ENCODE results near the gene GPR162. TPM values are rescaled to one million over a fixed set of nuclear protein-coding genes. Genes with fewer than 3 reads are reported as not detected.

GPR162 gene
- total and polyA plus RNA-seq, 10 of the 15 experiments (the other 5 are each of a cell fraction or from before 2014, with no cell fraction given): not detected

DNA sequence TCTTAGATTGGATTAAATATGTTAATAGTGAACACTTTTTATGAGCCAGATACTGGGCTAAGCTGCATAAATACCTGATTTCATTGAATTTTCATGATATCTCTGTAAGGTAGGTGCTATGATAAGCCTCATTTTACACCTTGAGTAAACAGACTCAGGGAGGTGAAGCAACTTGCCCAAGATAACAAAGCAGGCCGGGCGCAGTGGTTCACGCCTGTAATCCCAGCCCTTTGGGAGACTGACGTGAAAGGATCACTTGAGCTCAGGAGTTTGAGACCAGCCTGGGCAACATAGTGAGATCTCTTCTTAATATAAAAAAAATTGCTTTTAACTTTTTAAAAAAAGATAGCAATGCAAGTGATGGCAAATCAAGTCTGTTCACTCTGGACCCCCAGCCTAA lies 20.5 kb downstream of the GPR162 start:
- TF ChIP-seq ESRRA (IDR thresholded peaks at IDR 0.05; ENCODE audit: low read length): no peak
- ATAC-seq (no peak), DNase-seq (ENCODE audit: low read depth, low spot score) (no peak), FAIRE-seq (no peak)
- SMC1A ChIA-PET (ENCODE audit: uncharacterized antibody, unreplicated experiment): interaction anchor here (5.1 kb wide), 1 partner anchor 9 kb away, joined by 22 read pairs; the partner anchor contains the start of genes CDCA3 and USP5
- peaks cover 10% of the 10 kb centered on the region for H3K4me1 ChIP-seq (ENCODE audit: control insufficient read depth, insufficient read depth, low read length)
- no peaks in the 10 kb centered on the region for H3K27me3 ChIP-seq (replicated peaks in 1 of 2; ENCODE audit: control insufficient read depth in 2 of 2, insufficient read depth in 2 of 2, low read length in 1 of 2)
- no TSS peak for BruUV-seq (replicated peaks)
- CTCF ChIA-PET: interaction anchor here (1.0 to 1.9 kb wide), 4 partner anchors 11 to 35 kb away, joined by 3 to 5 read pairs (median 4); no protein-coding TSS in a partner anchor
- H3K79me2 ChIP-seq (ENCODE audit: control insufficient read depth, insufficient read depth, low read length): no peaks in the 10 kb centered on the region
- no peak overlapping the region for H2AFZ ChIP-seq (ENCODE audit: control insufficient read depth, low read depth, low read length)
- no peaks in the 10 kb centered on the region for H4K20me1 ChIP-seq (ENCODE audit: control insufficient read depth, insufficient read depth)
- in situ Hi-C loops (cut with MboI) (no loop called here), intact Hi-C loops (cut with micrococcal nuclease; ENCODE audit: unreplicated experiment) (no loop called here)
- no peak overlapping the region for H3K4me2 ChIP-seq (ENCODE audit: control insufficient read depth, insufficient read depth)
- WGBS (ENCODE audit: insufficient coverage, insufficient replicate concordance, low lambda C conversion rate, missing lambda C conversion rate): 70% methylated on average over 4 of the region's 4 CpGs
- H3K9me3 ChIP-seq (replicated peaks; ENCODE audit: control insufficient read depth, insufficient read depth, low read length): no peaks in the 10 kb centered on the region
- H3K9ac ChIP-seq (ENCODE audit: control insufficient read depth, insufficient read depth, low read length): no peak overlapping the region
- no peak overlapping the region for H3K27ac ChIP-seq (ENCODE audit: control insufficient read depth, insufficient read depth)
- H3K36me3 ChIP-seq (ENCODE audit: control insufficient read depth in 2 of 2, insufficient read depth in 2 of 2, low read length in 1 of 2): no peaks in the 10 kb centered on the region; a peak in 2 of 4 replicates
- H3K4me3 ChIP-seq: no peak overlapping the region
- RAD21 ChIA-PET (ENCODE audit: unreplicated experiment): interaction anchor here (1.5 kb wide), 1 partner anchor 9 kb away, joined by 3 read pairs; the partner anchor contains the start of genes CDCA3 and USP5
- POLR2A ChIA-PET: interaction anchor here (0.9 to 1.4 kb wide), 4 partner anchors 9 to 12 kb away, joined by 3 to 7 read pairs (median 4); partner anchors contain the start of genes CDCA3 and USP5

DNA sequence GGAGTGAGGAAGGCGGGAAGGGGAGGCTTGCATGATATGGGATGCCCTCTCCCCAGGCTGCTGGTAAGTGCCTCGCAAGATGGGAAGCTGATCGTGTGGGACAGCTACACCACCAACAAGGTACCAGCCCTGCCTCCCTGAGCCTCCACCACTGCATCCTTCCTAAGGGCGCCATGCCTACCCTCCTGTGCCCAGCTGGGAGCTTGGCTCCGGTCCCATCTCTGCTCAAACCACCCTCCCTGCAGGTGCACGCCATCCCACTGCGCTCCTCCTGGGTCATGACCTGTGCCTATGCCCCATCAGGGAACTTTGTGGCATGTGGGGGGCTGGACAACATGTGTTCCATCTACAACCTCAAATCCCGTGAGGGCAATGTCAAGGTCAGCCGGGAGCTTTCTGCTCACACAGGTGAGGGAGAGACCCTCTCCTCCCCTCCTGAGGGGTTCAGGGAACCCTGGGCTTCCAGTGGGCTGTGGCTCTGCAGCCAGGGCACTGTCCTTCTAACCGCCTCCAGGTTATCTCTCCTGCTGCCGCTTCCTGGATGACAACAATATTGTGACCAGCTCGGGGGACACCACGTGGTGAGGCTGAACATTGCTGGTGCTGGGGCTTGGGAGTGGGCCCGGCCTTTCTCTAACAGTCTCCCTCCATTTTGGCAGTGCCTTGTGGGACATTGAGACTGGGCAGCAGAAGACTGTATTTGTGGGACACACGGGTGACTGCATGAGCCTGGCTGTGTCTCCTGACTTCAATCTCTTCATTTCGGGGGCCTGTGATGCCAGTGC lies 21.7 kb downstream of the GPR162 start:
- Histone ChIP-seq H4K20me1 (ENCODE audit: control insufficient read depth, insufficient read depth) (no peaks in the 10 kb centered on the region), H3K27ac (ENCODE audit: control insufficient read depth, insufficient read depth) (no peak overlapping the region), H3K9me3 (replicated peaks; ENCODE audit: control insufficient read depth, insufficient read depth, low read length) (no peaks in the 10 kb centered on the region), H2AFZ (ENCODE audit: control insufficient read depth, low read depth, low read length) (no peak overlapping the region), H3K4me2 (ENCODE audit: control insufficient read depth, insufficient read depth) (no peak overlapping the region), H3K4me3 (no peak overlapping the region), H3K9ac (ENCODE audit: control insufficient read depth, insufficient read depth, low read length) (no peak overlapping the region), H3K36me3 (ENCODE audit: control insufficient read depth in 2 of 2, insufficient read depth in 2 of 2, low read length in 1 of 2) (peaks cover 0 to 6% of the 10 kb centered on the region in 2 experiments; a peak in 3 of 4 replicates), H3K4me1 (ENCODE audit: control insufficient read depth, insufficient read depth, low read length) (peaks cover 10% of the 10 kb centered on the region), H3K79me2 (ENCODE audit: control insufficient read depth, insufficient read depth, low read length) (no peaks in the 10 kb centered on the region), H3K27me3 (replicated peaks in 1 of 2; ENCODE audit: control insufficient read depth in 2 of 2, insufficient read depth in 2 of 2, low read length in 1 of 2) (no peaks in the 10 kb centered on the region)
- SMC1A ChIA-PET (ENCODE audit: uncharacterized antibody, unreplicated experiment): interaction anchor here (1.3 to 5.1 kb wide), 2 partner anchors 7 to 10 kb away, joined by 3 to 22 read pairs; partner anchors contain the start of genes CDCA3 and USP5
- no peak for FAIRE-seq
- POLR2A ChIA-PET: interaction anchor here (1.0 to 1.2 kb wide), 2 partner anchors 9 to 44 kb away, joined by 3 read pairs; partner anchors contain the start of gene USP5
- no TSS peak for BruUV-seq (replicated peaks)
- CTCF ChIA-PET: interaction anchor here (1.3 to 3.0 kb wide), 3 partner anchors 8 to 30 kb away, joined by 3 to 16 read pairs (median 5); partner anchors contain the start of gene SPSB2
- intact Hi-C loops (cut with micrococcal nuclease; ENCODE audit: unreplicated experiment) (no loop called here), in situ Hi-C loops (cut with MboI) (no loop called here)
- DNase-seq (ENCODE audit: low read depth, low spot score): no peak
- ATAC-seq: peak; percentile 22; the same call in 1 of the 3 replicates
- RAD21 ChIA-PET (ENCODE audit: unreplicated experiment): interaction anchor here (1.5 kb wide), 1 partner anchor 8 kb away, joined by 3 read pairs; the partner anchor contains the start of genes CDCA3 and USP5
- TF ChIP-seq POLR2A (IDR thresholded peaks at IDR 0.05; ENCODE audit: low read depth, low read length) (0 out of 2 replicates have a peak, but pooled peaks have one; percentile 10), NRF1 (conservative IDR thresholded peaks at IDR 0.05; ENCODE audit: low read depth, low read length) (no peak)
- TF ChIP-seq, protein P1, sequence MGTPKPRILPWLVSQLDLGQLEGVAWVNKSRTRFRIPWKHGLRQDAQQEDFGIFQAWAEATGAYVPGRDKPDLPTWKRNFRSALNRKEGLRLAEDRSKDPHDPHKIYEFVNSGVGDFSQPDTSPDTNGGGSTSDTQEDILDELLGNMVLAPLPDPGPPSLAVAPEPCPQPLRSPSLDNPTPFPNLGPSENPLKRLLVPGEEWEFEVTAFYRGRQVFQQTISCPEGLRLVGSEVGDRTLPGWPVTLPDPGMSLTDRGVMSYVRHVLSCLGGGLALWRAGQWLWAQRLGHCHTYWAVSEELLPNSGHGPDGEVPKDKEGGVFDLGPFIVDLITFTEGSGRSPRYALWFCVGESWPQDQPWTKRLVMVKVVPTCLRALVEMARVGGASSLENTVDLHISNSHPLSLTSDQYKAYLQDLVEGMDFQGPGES (IDR thresholded peaks at IDR 0.05): no peak
- 48% methylated on average over 16 of the region's 16 CpGs for WGBS (ENCODE audit: insufficient coverage, insufficient replicate concordance, low lambda C conversion rate, missing lambda C conversion rate)

All from GM12878 (cell line).